Limb (tissue), 2 donors: Measurements from ENCODE around the gene FLT3LG.
"Not testable (repeated sequence)": the region's sequence is repeated elsewhere in the genome, so short reads cannot be mapped to it uniquely, and the experiment has no call there.

Experiments used
- DNase-seq, 2 donors: peaks; one replicate each; pipeline ENCODE4 v3.0.0-alpha.2; 2016; ENCODE audit errors: extremely low spot score in 2 of 2

The FLT3LG gene

GRCh38 chr19:49461130-49461529 is 12.9 kb upstream of the FLT3LG start:
- DNase-seq = not testable (repeated sequence)

- peak in 1 of 2 donors; percentile 24 for DNase-seq
Measured at GRCh38 chr19:49461656-49462055, 12.4 kb upstream of the FLT3LG start.

- DNase-seq = no peak
Measured at GRCh38 chr19:49462492-49462891, 11.5 kb upstream of the FLT3LG start.

- peak in 1 of 2 donors; percentile 28 for DNase-seq
Measured at GRCh38 chr19:49463960-49464740, 9.9 kb upstream of the FLT3LG start.

GRCh38 chr19:49465371-49465770 is 8.6 kb upstream of the FLT3LG start:
- DNase-seq = no peak

- peak in 1 of 2 donors; percentile 21 for DNase-seq
Measured at GRCh38 chr19:49468199-49468598, 5.8 kb upstream of the FLT3LG start.

GRCh38 chr19:49468746-49469447 is 5.1 kb upstream of the FLT3LG start:
- DNase-seq = peak; percentile 54 to 66

- no peak for DNase-seq
Measured at GRCh38 chr19:49469828-49470614, 4.0 kb upstream of the FLT3LG start.

- DNase-seq = no peak
Measured at GRCh38 chr19:49470615-49470978, 3.4 kb upstream of the FLT3LG start.

- DNase-seq = no peak
Measured at GRCh38 chr19:49472936-49473335, 1.1 kb upstream of the FLT3LG start.

GRCh38 chr19:49473501-49473867 is 531 bp upstream of the FLT3LG start:
- DNase-seq = not testable (repeated sequence)

GRCh38 chr19:49474542-49474924 is 518 bp downstream of the FLT3LG start:
- no peak for DNase-seq

- DNase-seq = no peak
Measured at GRCh38 chr19:49475191-49475917, 1.3 kb downstream of the FLT3LG start.

GRCh38 chr19:49475995-49476880 is 2.2 kb downstream of the FLT3LG start:
- DNase-seq = peak; percentile 16 to 77

- DNase-seq = no peak
Measured at GRCh38 chr19:49479975-49480628, 6.1 kb downstream of the FLT3LG start.

- DNase-seq = no peak
Measured at GRCh38 chr19:49481020-49481683, 7.1 kb downstream of the FLT3LG start.

- no peak for DNase-seq
Measured at GRCh38 chr19:49486232-49486631, 12.2 kb downstream of the FLT3LG start.

GRCh38 chr19:49486710-49487276 is 12.8 kb downstream of the FLT3LG start:
- DNase-seq = no peak
